CD4-positive, CD25-positive, alpha-beta regulatory T cell (primary cell): ENCODE measurements around the gene WEE2. TPM values are rescaled to one million over a fixed set of nuclear protein-coding genes. Genes with fewer than 3 reads are reported as not detected.

Experiments used
- ATAC-seq, 2 donors: fragments of 150-1000 bp; cut with Tn5 transposase; one replicate each; pipeline ENCODE4 v1.10.0; 2021; ENCODE audit warnings: low read depth in 2 of 2, moderate number of reproducible peaks in 2 of 2, moderate library complexity in 1 of 2
- DNase-seq, 3 donors: peaks; one replicate each; pipeline versions ENCODE4 v3.0.0 to v3.0.0-alpha.2; 2012 to 2022; ENCODE audit warnings: mixed read lengths in 1 of 3
- H3K27ac ChIP-seq: one replicate; pipeline ENCODE4 v1.7.0; 2013; ENCODE audit warnings: mild to moderate bottlenecking, low read length; ENCODE audit not compliant: insufficient read depth, poor library complexity, severe bottlenecking
- H3K27me3 ChIP-seq: one replicate; pipeline ENCODE4 v1.7.0; 2013; ENCODE audit warnings: low read length; ENCODE audit not compliant: control insufficient read depth, insufficient read depth
- H3K36me3 ChIP-seq: one replicate; pipeline ENCODE4 v1.7.0; 2013; ENCODE audit warnings: mild to moderate bottlenecking, low read length, moderate library complexity; ENCODE audit not compliant: control insufficient read depth, insufficient read depth
- H3K4me1 ChIP-seq: 2 replicates; pipeline ENCODE4 v1.7.0; 2013; ENCODE audit warnings: mild to moderate bottlenecking, low read length; ENCODE audit not compliant: insufficient read depth, control insufficient read depth, poor library complexity, severe bottlenecking
- H3K4me3 ChIP-seq: one replicate; pipeline ENCODE4 v1.7.0; 2013; ENCODE audit warnings: low read depth, mild to moderate bottlenecking, low read length, moderate library complexity
- H3K9me3 ChIP-seq, 2 experiments: 1 replicate in 1 of 2; 2 replicates in 1 of 2; pipeline ENCODE4 v1.7.0; 2013; ENCODE audit warnings: low read length in 2 of 2, mild to moderate bottlenecking in 1 of 2, moderate library complexity in 1 of 2; ENCODE audit not compliant: control insufficient read depth in 2 of 2
- H3K27ac Mint-ChIP-seq, 3 donors: one replicate each; pipeline ENCODE4 v1.8.0; 2020 to 2022; ENCODE audit warnings: mild to moderate bottlenecking in 3 of 3, mixed read lengths in 3 of 3, moderate library complexity in 2 of 3
- H3K27me3 Mint-ChIP-seq: one replicate; pipeline ENCODE4 v1.8.0; 2022; ENCODE audit warnings: mild to moderate bottlenecking, mixed read lengths
- H3K36me3 Mint-ChIP-seq: one replicate; pipeline ENCODE4 v1.8.0; 2020; ENCODE audit warnings: mixed read lengths
- H3K4me1 Mint-ChIP-seq, 4 donors: one replicate each; pipeline ENCODE4 v1.8.0; 2020 to 2022; ENCODE audit warnings: mixed read lengths in 4 of 4, mild to moderate bottlenecking in 1 of 4
- H3K4me3 Mint-ChIP-seq, 4 donors: one replicate each; pipeline ENCODE4 v1.8.0; 2020 to 2022; ENCODE audit warnings: mild to moderate bottlenecking in 4 of 4, mixed read lengths in 4 of 4, moderate library complexity in 3 of 4
- H3K9me3 Mint-ChIP-seq, 7 donors: one replicate each; pipeline ENCODE4 v1.8.0; 2020 to 2022; ENCODE audit warnings: mixed read lengths in 7 of 7, mild to moderate bottlenecking in 3 of 7, moderate library complexity in 2 of 7
- polyA plus RNA-seq, 4 donors: library from polyadenylated mRNA; unstranded; fragments of 300-500 nt; fragmentation: Illumina TruSeq; gene quantifications; one replicate each; pipeline ENCODE4 v1.2.3, GENCODE V29; 2021
- total RNA-seq: library from RNA; stranded (reverse); gene quantifications from one replicate; pipeline ENCODE4 v1.2.3, GENCODE V29; 2022

The WEE2 gene
- total RNA-seq (not detected), polyA plus RNA-seq (not detected)

GRCh38 chr7:141708351-141708750, at the start of gene WEE2:
TSS of gene WEE2 (plus strand) at chr7:141708353. CDS start at chr7:141708759, 406 bp downstream.
- Histone ChIP-seq H3K27me3 (no peaks in the 10 kb centered on the region), H3K9me3 (no peaks in the 10 kb centered on the region), H3K4me3 (no peak within 1 kb of the TSS), H3K4me1 (no peaks in the 10 kb centered on the region), H3K27ac (no peak within 1 kb of the TSS), H3K36me3 (no peaks in the 10 kb centered on the region)
- DNase-seq: no peak
- no peak within 1 kb of the TSS for H3K4me3 Mint-ChIP-seq
- H3K9me3 Mint-ChIP-seq: no peaks in the 10 kb centered on the region
- ATAC-seq: no peak
- H3K27me3 Mint-ChIP-seq: peaks cover 4% of the 10 kb centered on the region
- peaks cover 0 to 8% (median 2%) of the 10 kb centered on the region in 4 donors for H3K4me1 Mint-ChIP-seq
- H3K36me3 Mint-ChIP-seq: peaks cover 12% of the 10 kb centered on the region
- H3K27ac Mint-ChIP-seq: no peak within 1 kb of the TSS

GRCh38 chr7:141659501-141659900, 48.7 kb upstream of the WEE2 start:
- H3K27ac ChIP-seq: no peak overlapping the region
- DNase-seq: no peak
- H3K4me1 Mint-ChIP-seq: peaks cover 0 to 18% (median 6%) of the 10 kb centered on the region in 4 donors
- H3K36me3 ChIP-seq: peaks cover 62% of the 10 kb centered on the region
- H3K4me3 ChIP-seq: no peak overlapping the region
- H3K27ac Mint-ChIP-seq: peak overlapping the region in 2 of 3 donors; percentile 67 to 74
- H3K9me3 Mint-ChIP-seq: no peaks in the 10 kb centered on the region
- H3K4me3 Mint-ChIP-seq: no peak overlapping the region
- H3K4me1 ChIP-seq: no peaks in the 10 kb centered on the region
- ATAC-seq: no peak
- peaks cover 21% of the 10 kb centered on the region for H3K36me3 Mint-ChIP-seq
- no peaks in the 10 kb centered on the region for H3K27me3 Mint-ChIP-seq
- H3K27me3 ChIP-seq: no peaks in the 10 kb centered on the region
- H3K9me3 ChIP-seq: no peaks in the 10 kb centered on the region

DNA sequence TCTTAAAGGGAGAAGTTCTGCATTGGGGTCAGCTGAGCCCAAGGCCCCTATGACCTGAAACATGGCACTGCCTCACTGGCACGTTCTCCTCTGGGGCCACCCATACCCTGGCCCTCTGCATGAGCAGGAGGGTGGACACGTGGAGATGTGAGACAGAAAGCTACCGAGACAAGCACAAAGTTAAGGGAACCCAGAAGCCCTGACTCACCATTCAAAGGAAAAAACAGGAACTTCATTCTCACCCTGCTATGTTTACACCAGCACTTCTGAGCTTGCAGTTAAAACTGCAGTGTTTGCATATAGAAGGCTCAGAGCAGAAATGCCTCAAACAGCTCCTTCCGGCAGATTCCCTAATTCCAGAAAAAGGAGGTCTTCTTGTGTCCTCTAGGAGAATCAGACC, 47.9 kb upstream of the WEE2 start:
- H3K9me3 ChIP-seq: no peaks in the 10 kb centered on the region
- peak in 1 of 3 donors; percentile 58 for DNase-seq
- no peak overlapping the region for H3K27ac ChIP-seq
- no peak overlapping the region for H3K4me3 Mint-ChIP-seq
- H3K4me1 ChIP-seq: no peaks in the 10 kb centered on the region
- H3K27me3 ChIP-seq: no peaks in the 10 kb centered on the region
- peak overlapping the region; percentile 32 to 68 (median 67) for H3K27ac Mint-ChIP-seq
- no peaks in the 10 kb centered on the region for H3K27me3 Mint-ChIP-seq
- no peak overlapping the region for H3K4me3 ChIP-seq
- ATAC-seq: peak in 1 of 2 donors; percentile 28
- H3K4me1 Mint-ChIP-seq: peaks cover 0 to 15% (median 3%) of the 10 kb centered on the region in 4 donors
- H3K9me3 Mint-ChIP-seq: no peaks in the 10 kb centered on the region
- H3K36me3 ChIP-seq: peaks cover 65% of the 10 kb centered on the region
- peaks cover 21% of the 10 kb centered on the region for H3K36me3 Mint-ChIP-seq

GRCh38 chr7:141663081-141663849, 44.9 kb upstream of the WEE2 start:
- ATAC-seq: no peak
- no peaks in the 10 kb centered on the region for H3K9me3 ChIP-seq
- H3K36me3 Mint-ChIP-seq: peaks cover 28% of the 10 kb centered on the region

DNA sequence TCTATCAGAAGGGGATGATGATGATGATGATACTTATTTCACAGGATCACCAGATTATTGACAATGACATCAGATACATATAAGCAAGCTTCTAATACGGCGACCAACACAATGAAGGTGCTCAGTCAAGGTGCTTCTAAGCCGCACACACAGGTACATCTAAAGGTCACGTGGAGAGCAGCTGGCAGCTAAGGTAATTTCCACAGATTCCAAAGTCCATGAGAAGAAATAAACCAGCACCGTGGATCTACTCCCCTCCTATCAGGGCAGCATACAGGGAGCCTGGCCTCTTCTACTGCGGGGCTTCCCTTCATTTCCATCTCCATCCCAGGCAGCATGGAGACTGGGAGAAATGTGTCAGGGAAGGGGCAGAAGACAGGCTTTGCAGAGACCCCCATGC, 43.7 kb upstream of the WEE2 start:
- peaks cover 32% of the 10 kb centered on the region for H3K36me3 Mint-ChIP-seq
- no peaks in the 10 kb centered on the region for H3K27me3 Mint-ChIP-seq
- H3K4me3 Mint-ChIP-seq: no peak overlapping the region
- Histone ChIP-seq H3K9me3 (no peaks in the 10 kb centered on the region), H3K27me3 (no peaks in the 10 kb centered on the region), H3K36me3 (peaks cover 60% of the 10 kb centered on the region), H3K4me3 (no peak overlapping the region), H3K4me1 (no peaks in the 10 kb centered on the region), H3K27ac (no peak overlapping the region)
- no peak for ATAC-seq
- no peaks in the 10 kb centered on the region for H3K9me3 Mint-ChIP-seq
- no peak for DNase-seq
- H3K27ac Mint-ChIP-seq: no peak overlapping the region
- H3K4me1 Mint-ChIP-seq: peaks cover 0 to 24% (median 3%) of the 10 kb centered on the region in 4 donors

More at GRCh38 chr7:141663081-141663849, 44.9 kb upstream of the WEE2 start:
- Histone ChIP-seq H3K36me3 (peaks cover 65% of the 10 kb centered on the region), H3K27ac (no peak overlapping the region), H3K27me3 (no peaks in the 10 kb centered on the region), H3K4me3 (no peak overlapping the region), H3K4me1 (no peaks in the 10 kb centered on the region)
- Mint-ChIP-seq H3K4me1 (peaks cover 0 to 24% (median 3%) of the 10 kb centered on the region in 4 donors), H3K4me3 (no peak overlapping the region), H3K9me3 (no peaks in the 10 kb centered on the region), H3K27me3 (no peaks in the 10 kb centered on the region), H3K27ac (peak overlapping the region; percentile 25 to 82 (median 54))
- peak in 1 of 3 donors; percentile 65 for DNase-seq

- H3K4me3 Mint-ChIP-seq: no peak overlapping the region
- Histone ChIP-seq H3K36me3 (peaks cover 51% of the 10 kb centered on the region), H3K4me3 (no peak overlapping the region), H3K27ac (no peak overlapping the region), H3K9me3 (no peaks in the 10 kb centered on the region), H3K27me3 (no peaks in the 10 kb centered on the region), H3K4me1 (no peaks in the 10 kb centered on the region)
- H3K36me3 Mint-ChIP-seq: peaks cover 36% of the 10 kb centered on the region
- H3K4me1 Mint-ChIP-seq: peaks cover 0 to 24% (median 4%) of the 10 kb centered on the region in 4 donors
- H3K27ac Mint-ChIP-seq: peak overlapping the region in 2 of 3 donors; percentile 2 to 82
- no peaks in the 10 kb centered on the region for H3K9me3 Mint-ChIP-seq
- DNase-seq: no peak
- no peak for ATAC-seq
- no peaks in the 10 kb centered on the region for H3K27me3 Mint-ChIP-seq
These were observed 42.7 kb upstream of the WEE2 start for GRCh38 chr7:141665208-141666035.

DNA sequence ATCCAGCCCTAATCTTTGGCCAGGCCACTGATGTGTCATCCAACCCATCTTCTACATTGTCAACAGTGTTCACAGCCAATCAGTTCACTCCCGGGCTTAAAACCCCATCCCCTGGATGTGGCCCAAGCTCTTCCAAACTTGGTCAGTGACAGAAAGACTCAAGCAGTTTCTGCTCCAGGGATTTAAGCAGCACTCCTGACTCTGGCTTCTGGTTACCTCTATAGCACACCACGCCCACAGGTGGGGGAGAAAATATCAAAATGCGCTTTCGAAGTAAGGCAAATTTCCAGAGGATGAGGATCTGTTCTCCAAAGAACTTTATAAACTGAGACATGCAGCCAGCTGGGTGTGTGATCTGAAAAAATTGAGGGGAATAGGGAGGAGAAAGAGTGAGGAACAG, 42.1 kb upstream of the WEE2 start:
- DNase-seq: no peak
- peaks cover 33% of the 10 kb centered on the region for H3K36me3 Mint-ChIP-seq
- Histone ChIP-seq H3K4me1 (no peaks in the 10 kb centered on the region), H3K27ac (no peak overlapping the region), H3K36me3 (peaks cover 44% of the 10 kb centered on the region), H3K9me3 (no peaks in the 10 kb centered on the region), H3K4me3 (no peak overlapping the region), H3K27me3 (no peaks in the 10 kb centered on the region)
- H3K27ac Mint-ChIP-seq: peak overlapping the region in 2 of 3 donors; percentile 2 to 82
- no peaks in the 10 kb centered on the region for H3K9me3 Mint-ChIP-seq
- no peak overlapping the region for H3K4me3 Mint-ChIP-seq
- no peak for ATAC-seq
- H3K4me1 Mint-ChIP-seq: peaks cover 0 to 24% (median 2%) of the 10 kb centered on the region in 4 donors
- H3K27me3 Mint-ChIP-seq: no peaks in the 10 kb centered on the region
